H1 (cell line): Measurements from ENCODE around the gene SLC41A1. TPM values are rescaled to one million over a fixed set of nuclear protein-coding genes. Genes with fewer than 3 reads are reported as not detected.

Source experiments
- CEBPB ChIP-seq: IDR thresholded peaks from 2 replicates; pipeline ENCODE4 v1.6.1; 2012; ENCODE audit warnings: low read depth, low read length
- CTBP2 ChIP-seq: IDR thresholded peaks from 2 replicates; pipeline ENCODE4 v1.7.0; 2011; ENCODE audit warnings: borderline replicate concordance, mild to moderate bottlenecking, moderate library complexity, mixed read lengths, low read length; ENCODE audit not compliant: insufficient read depth, insufficient read length
- EP300 ChIP-seq, 2 experiments: IDR thresholded peaks; 1 replicate in 1 of 2; 2 replicates in 1 of 2; pipeline ENCODE4 v1.6.1; 2011 to 2012; ENCODE audit warnings: low read depth in 2 of 2, low read length in 2 of 2, mild to moderate bottlenecking in 2 of 2, borderline replicate concordance in 1 of 2, inconsistent platforms in 1 of 2, moderate library complexity in 1 of 2
- GABPA ChIP-seq: IDR thresholded peaks from 2 replicates; pipeline ENCODE4 v1.6.1; 2011; ENCODE audit warnings: mild to moderate bottlenecking, low read length, moderate library complexity, borderline replicate concordance; ENCODE audit not compliant: insufficient read depth
- POLR2AphosphoS5 ChIP-seq: IDR thresholded peaks from 2 replicates; pipeline ENCODE4 v1.6.1; 2011; ENCODE audit warnings: low read depth, low read length
- RAD21 ChIP-seq, 2 experiments: IDR thresholded peaks in 1 of 2; conservative IDR thresholded peaks in 1 of 2; 2 replicates each; pipeline ENCODE4 v1.6.1; 2011; ENCODE audit warnings: low read depth in 2 of 2, low read length in 2 of 2, improper control_type of control experiment in 1 of 2, inconsistent platforms in 1 of 2, mild to moderate bottlenecking in 1 of 2, moderate library complexity in 1 of 2
- RBBP5 ChIP-seq: IDR thresholded peaks from 2 replicates; pipeline ENCODE4 v1.7.1; 2012; ENCODE audit warnings: low read depth, mild to moderate bottlenecking, inconsistent platforms, low read length, moderate library complexity, borderline replicate concordance
- polyA plus RNA-seq, 7 experiments: library from polyadenylated mRNA; depleted of rRNA in 3 of 7; stranded (reverse) in 5 of 7; unstranded in 2 of 7; fragments of >200 nt in 5 of 7; fragments of 200-250 nt in 2 of 7; gene quantifications; 1 replicate in 5 of 7; 2 replicates in 1 of 7; 4 replicates in 1 of 7; pipeline versions ENCODE4 v1.2.1 to v1.2.3, GENCODE V29; 2011 to 2013; ENCODE audit warnings: missing spikeins in 2 of 7, mixed read lengths in 2 of 7
- total RNA-seq: library from RNA; stranded (reverse); fragmentation: NEBNext Ultra II Directional; extraction: Animal tissue kit (Norgen Biotek cat#: 25700); gene quantifications from 2 replicates; pipeline ENCODE4 v1.2.1, GENCODE V29; 2021

SLC41A1 gene
- total and polyA plus RNA-seq, 2 of the 8 experiments (the other 6 are each of a cell fraction or from before 2014, with no cell fraction given): 41.2 to 42.3 TPM

GRCh38 chr1:205777994-205778393 lies 35.0 kb downstream of the SLC41A1 start (continued):
- TF ChIP-seq EP300 (IDR thresholded peaks at IDR 0.05; ENCODE audit: borderline replicate concordance in 1 of 2, low read depth in 2 of 2, low read length in 2 of 2): no peak
- TF ChIP-seq RBBP5: no peak
- TF ChIP-seq GABPA: no peak
- no peak for TF ChIP-seq POLR2AphosphoS5
- no peak for TF ChIP-seq CEBPB
- TF ChIP-seq RAD21 (IDR thresholded peaks at IDR 0.05 in 1 of 2, conservative IDR thresholded peaks at IDR 0.05 in 1 of 2; ENCODE audit: low read depth in 2 of 2, low read length in 2 of 2): no peak
- no peak for TF ChIP-seq CTBP2
